COLO668 (cell line): ENCODE measurements around the gene GPC3.
"Not testable (repeated sequence)": the region's sequence is repeated elsewhere in the genome, so short reads cannot be mapped to it uniquely, and the experiment has no call there.

Source experiments
- DNase-seq: peaks from one replicate; lab custom pipeline; 2025; ENCODE audit not compliant: unreplicated experiment; lab: John Stamatoyannopoulos, UW

Gene GPC3

DNA sequence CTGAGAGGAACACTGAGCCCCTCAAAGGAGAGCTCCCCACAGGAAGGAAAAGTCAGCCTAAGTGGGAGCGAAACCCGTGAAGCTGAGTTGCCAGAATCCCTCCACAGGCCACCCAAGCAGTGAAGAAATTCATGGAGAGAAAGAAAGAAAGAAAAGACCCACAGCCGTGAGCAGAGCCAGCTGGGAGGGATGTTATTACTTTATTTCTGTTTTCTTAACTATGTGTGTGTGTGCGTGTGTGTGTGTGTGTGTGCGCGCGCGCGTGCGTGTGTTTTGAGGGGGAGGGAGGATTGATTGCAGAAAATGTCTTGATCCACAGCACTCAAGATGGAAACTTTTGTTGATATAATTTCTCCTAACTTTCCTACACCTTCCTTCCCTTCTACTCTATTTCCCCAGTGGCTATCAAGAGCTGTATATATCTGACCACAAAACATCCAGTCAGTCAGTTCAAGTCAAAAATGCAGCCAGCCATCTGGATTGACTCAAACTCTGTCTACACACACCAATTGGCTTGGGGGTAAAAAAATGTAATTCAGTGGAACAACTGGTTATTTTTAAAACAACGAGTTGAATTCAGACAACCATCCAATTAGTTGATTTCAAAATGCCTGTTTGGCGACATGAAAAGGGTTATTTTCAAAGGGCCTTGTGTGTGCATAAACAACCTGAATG, 13.8 kb upstream of the GPC3 start:
- DNase-seq, result no peak

DNA sequence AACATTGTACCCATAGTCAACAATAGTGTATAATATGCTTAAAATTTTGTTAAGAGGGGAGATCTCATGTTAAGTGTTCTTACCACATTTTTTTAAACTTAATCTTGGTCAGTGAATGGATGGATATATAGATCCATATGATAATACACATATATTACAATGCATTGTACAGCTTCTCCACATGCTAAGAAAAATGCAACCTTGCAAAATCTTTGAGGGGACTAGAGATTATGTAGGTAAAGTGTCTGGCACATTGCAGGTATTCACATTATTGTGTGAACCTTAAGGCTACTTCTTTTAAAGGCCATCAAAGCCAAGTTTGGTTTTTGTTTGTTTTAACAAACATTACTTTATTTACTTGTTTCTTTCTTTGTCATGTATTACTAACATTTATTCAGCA, 10.4 kb upstream of the GPC3 start:
- no peak for DNase-seq

DNA sequence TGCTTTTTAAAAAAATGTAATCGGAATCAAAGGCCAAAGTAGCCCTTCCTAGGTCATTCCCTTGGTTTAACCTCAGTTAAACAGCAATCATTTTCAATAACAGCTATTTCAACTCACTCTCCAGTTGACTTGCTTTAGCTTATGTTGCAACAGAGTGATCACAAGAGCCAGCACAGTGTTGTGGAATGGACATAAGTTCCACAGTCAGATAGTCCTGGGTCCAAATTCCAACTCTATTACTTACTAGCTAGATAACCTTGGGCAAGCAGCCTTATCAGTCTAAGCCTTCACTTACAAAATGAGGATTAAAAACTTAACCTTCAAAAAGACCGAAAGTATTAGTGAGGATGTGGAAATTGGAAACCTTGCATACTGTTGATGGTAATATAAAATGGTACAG, 9.2 kb upstream of the GPC3 start:
- no peak for DNase-seq

DNA sequence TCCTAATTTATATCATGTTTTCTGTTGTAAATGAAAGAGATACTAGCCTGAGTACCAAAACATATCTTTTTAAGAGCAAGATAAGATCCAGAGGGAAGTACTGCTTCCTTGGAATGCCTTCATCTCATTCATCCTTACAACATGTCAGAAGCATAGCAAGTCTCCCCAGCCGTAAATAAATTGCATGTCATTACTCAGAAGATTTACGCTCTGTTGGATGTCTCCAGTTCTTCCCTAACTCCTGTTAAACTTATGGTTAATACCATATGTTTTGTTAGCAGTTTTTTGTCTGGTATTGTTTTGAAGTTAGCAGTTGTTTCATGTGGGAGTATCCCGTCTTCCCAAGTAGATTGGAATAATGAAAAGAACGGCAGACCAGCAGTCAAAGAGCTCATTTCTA, 7.5 kb upstream of the GPC3 start:
- DNase-seq, result no peak

DNA sequence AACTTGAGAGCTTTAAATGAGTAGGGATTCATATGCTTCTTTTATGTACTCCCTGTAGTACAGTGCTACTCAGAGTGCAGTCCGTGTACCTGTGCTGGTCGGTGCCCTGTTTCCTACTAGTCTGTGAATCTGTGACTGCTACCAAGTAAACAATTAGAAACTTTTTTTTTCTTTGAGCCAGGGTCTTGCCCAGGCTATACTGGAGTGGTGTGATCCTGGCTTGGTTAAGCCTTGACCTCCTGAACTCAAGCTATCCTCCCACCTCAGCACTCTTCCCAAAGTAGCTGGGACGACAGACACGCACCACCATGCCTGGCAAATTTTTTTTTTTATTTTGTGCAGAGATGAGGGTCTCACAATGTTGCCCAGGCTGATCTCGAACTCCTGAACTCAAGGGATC, 6.4 kb upstream of the GPC3 start:
- no peak for DNase-seq

DNA sequence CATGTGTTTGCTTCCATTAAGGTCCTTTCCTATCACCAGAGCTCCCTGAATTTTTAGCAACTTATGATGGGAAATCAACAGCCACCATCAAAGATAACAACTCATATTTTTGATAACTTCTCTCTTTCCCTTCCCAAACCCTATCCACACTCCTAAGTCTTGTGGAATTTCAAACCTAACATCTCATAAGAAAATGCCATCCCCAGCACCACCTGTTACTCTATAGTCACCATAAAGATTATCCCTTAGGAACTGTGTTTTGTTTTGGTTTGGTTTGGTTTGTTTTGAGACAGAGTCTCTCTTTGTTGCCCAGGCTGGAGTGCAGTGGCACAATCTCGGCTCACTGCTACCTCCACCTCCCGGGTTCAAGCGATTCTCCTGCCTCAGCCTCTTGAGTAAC, 5.7 kb upstream of the GPC3 start:
- not testable (repeated sequence) for DNase-seq

DNA sequence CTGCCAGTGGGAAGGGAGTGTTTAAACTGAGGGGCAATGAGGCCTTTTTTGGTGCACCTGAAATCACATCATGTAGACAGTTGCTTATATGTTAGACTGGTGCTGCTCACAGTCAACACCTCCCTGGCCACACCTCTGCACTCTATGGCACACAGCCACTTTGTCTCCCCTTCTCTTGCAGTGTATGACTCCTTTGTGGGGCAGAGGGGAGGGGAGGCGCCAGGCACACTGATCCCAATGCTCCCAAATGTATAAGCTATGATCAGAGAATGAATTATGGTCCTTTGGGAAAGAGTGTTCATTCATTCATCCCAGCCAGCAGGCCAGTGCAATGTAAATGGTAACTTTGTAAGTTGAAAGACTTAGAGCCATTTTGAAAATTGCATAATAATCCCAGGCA, 4.6 kb upstream of the GPC3 start:
- DNase-seq, result no peak

DNA sequence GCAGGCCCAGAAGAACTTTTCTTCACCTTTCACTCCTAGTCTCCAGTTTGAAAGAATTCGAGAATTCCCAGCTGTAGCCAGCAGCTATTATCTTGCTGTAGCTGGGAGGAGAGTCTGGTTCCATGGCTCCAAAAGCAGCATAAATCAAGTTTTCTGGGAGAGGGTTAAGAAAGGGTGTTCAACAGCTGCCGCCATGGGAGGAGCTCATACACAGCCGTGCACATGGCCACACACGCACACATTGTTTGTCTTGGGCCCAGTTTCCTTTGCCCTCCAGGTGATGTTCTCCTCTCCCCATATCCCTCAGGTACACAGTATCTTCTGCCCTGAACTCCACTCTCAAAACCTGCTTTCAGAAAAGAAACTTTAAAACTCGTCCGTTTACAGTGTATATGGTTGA, 4.1 kb upstream of the GPC3 start:
- no peak for DNase-seq

DNA sequence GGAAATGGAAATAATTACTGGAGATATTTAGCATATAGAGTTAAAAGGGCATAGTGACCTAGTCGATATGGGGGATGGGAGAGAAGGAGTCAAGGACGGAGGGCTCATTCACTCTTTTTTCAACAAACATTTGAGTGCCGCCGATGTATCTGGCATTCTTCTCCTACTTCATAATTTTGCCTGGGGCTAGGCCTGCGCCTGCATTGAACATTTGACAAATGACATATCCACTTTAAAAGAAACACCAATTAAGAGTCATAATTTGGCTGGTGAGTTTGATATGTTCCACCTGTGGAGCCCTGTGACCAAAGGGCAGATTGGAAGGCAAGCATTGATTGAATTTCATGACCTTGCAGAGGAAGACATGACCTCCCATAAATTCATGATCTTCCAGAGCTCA, 2.6 kb upstream of the GPC3 start:
- no peak for DNase-seq

DNA sequence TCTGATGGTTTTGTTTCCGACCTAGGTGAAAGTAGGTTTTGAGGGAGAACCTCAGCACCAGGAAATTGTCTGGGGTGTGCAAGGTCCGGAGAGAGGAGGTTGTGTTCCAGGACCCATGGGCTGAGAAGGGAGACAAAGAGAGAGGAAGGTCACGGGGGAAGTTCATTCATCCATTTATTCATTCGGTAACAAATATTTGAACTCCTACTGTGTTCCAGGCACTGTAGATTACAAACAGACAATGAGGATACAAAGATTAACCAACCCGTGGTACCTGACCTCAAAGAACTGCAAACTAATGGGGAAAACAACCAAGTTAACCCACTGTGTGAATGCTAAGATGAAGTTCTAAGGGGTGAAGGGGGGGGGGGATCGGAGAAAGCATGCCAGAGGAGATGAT, 1.8 kb upstream of the GPC3 start:
- no peak for DNase-seq

DNA sequence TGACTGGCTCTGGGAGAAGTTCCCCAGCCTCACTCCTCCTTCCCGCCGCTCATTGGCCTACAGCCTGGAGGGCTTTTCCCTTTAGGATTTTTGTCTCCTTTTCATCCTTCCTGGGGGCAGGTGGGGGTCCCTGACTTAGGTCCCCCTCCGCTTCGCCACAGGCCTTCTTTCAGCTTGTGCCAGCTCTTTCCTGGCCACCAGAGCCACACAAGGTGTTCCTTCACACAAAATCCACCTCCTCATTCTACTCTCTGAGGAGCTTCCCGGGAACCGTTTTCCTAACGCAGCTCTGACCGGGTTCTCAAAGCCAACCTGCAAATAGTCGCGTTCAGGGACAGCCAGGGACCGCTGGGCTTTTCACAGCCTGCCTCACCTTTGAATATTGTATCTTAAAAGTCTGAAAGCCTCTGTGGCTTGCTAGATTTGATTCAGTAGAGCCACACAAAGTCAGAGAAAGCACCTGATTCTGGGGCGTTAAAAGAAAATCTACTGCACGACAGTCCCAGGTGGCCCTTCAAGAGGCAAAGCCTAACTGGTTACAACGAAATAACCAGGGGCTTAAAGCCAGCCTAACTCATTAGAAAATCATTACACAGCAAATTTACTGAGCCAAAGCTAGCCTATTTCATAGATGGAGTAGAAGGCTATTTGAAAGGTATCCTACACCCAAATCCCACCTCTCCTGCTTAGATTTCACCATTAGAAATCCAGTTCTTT, 731 bp upstream of the GPC3 start:
- DNase-seq, result no peak

DNA sequence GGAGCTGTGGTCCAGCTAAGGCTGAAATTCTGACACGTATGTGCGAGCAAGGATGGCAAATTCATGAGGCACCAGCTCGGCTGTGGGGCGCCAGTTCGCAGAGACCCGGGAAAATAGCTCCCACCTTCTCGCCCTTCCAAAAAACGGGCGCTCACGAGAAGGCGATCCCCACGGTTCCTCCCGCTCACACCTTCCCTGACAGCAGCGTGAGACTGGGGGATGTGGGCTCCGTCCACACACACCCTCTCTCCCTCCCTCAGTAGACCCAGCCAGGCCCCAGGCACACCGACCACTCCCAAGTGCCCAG, 584 bp downstream of the GPC3 start:
- DNase-seq, result no peak

DNA sequence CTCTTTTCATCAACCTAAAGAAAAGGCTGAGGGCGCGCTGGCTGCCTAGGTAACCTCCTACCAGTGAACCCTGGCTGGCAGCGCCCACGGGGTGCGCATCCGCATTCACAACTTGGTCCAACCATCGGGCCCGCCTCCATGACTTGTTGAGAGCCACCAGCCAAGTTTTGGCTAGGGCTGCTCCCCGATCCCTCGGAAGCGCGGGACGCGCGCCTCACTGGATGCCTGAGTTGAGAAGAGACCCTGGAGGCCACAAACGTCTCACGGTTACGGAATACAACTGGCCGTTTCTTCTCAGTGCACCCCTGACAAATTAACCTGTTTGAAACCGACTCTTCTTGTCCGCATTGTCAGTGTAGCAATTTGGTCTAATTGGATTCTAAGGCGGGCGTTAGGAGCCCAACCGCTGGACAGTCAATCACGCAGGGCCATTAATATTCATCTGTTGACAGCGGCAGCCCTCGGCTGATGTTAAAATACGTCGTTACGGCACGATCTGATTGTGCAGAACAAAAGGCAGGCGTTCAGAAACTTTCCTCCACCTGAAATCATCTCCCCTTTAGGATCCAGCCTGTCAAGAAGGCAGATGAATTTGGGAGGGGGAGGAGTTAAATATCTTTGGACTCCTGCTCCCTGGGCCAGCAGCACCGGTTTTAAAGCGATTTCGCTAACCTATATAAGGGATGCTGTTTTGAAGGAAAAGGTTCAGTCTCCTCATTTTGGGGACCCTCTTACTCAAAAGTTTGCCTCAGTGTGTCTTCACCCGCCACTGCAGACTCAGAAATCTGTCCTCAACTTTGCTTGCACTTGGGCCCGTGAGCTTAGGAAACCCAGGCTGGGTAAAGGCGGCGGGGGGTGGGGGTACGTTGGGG, 1.2 kb downstream of the GPC3 start:
- no peak for DNase-seq

DNA sequence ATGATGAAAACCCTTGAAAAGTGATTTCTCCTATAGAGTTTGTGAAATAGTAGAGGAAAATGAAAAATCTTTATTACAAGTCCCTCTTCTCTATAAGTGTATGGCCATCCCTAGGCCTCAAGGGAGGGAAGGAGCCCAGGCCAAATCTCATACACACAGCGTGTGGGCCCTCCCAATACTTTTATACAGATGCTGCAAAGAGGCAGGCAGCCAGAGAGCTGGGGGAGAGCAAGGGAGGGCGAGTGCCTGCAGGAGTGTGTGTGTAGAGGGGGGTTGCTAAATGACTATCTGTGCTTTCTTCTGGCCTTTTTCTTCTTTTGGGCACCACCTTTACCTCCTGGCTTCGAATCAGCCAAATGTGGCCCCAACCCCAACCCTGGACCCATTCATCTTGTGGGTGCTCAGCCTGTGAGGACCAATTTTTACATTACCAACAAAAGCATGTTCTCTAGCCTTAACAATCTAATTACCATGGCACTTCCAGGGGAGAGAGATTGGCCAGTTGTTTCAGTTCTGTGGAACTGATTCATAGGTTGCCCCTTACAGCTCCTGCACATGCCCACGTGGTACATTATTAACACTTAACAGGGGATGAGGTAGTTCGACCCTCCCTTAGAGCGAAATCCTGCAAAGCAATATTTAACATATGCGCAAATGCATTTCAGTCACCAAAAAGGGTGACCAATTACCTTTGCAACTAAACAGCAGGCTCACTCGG, 2.0 kb downstream of the GPC3 start:
- no peak for DNase-seq

DNA sequence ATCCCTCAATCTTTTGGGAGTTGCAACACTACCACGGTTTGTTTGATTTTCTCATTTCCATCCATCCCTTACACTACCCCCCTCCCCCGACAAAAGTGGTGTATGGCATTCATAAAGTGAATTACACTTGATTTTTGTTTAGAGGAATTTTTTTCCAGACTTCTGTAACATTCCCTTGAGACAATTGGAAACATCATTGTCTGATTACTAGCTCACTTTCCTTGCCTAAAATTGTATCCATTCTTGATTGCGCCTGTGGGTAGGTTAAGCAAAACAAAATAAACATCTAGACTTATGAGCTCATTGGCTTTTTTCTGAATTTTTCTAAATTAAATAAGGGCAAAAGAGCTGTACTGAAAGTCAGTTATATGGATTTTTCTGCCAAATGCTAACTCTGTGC, 3.5 kb downstream of the GPC3 start:
- DNase-seq, result no peak

DNA sequence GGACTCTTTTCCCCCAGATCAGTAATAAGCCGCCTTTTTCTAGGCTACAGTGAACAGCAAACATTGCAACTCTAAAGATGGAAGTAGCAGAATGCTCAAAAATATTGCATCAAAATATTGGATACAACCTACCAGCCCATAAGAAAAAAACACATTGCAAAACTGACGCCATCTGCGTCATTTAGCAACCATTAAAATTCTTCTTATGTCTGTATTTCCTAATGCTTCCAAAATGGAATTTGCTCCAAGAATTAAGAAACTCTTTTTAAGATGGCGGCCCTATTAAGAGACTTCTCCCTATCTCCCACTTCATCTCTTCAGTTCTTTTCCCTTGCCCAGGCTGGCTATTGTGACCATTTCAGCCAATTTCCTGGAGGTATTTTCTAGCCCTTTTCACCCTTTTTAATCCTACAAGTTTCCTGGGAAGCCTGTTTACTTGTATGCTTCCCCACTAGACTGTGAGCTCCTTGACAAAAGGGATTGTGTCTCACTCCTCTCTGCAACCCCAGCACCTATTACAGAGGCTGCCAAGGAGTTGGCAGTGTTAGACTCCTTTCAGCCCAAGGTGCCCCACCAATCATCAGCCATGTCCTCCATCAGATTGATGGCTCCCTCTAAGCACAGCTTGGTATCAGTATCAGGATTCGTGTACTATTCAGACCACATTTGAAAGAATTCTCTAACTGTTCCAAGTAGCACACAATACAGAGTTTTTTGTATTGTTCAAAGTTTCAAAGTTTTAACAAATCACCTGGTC, 4.4 kb downstream of the GPC3 start:
- DNase-seq, result no peak

DNA sequence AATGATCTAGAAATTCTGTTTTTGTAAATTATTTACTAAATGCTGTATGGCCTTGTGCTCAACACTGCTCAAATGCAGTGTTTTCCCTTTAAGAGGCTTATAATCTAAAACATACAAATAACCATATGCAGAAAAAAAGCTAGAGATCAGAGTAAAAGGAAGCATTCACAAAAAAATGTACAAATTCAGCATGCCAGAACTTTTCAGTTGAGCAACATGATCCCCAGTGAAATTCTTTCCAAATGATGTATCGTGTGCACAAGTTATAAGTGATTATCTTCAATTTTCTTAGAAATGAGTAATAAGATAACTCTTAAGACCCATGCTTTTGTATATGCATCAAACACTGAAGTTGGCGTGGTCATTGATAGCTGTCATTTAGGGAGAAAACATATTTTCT, 5.0 kb downstream of the GPC3 start:
- no peak for DNase-seq

DNA sequence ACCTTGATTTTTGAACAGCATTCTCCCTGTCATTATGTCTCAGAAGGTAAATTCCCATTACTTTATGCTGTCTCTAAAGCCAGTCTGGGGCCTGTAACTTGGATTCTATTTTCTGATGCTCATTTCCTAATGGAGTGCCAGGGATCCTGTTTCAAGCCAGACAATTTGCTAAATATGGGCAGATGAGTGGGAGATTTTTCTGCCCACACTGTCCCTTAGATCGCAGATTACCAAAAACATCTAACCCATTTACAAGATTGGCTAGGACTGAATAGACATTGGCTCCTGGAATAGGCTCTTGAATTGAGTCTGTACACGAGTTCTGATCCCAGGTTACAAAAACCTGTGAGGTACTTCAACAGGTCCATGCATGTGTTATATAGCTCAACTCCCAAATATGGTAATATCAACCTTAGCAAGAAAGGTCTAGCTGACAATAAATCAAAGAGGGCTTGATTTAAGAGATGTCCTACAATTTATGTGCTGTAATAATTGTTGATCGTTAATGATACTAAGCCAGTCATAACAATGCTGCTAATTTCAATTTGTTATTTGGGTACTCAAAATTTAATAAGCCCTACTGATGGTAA, 5.7 kb downstream of the GPC3 start:
- DNase-seq, result no peak

DNA sequence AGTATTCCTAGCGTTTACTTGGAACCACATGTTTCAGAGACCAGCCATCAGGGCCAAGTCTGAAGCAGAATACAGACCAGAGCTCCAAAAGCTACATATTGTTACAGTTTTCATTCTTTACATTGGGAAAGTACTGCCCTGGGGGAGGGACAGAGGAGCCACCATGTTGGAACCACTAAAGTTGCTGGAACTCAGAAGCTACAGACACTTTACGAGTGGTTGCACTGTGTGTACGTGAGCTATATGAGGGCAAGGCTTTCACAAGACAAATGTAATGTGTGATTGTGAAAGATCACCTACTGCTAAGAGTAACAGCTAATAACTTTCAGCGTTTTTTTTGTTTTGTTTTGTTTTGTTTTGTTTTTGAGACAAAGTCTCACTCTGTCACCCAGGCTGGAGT, 11.7 kb downstream of the GPC3 start:
- DNase-seq, result no peak

DNA sequence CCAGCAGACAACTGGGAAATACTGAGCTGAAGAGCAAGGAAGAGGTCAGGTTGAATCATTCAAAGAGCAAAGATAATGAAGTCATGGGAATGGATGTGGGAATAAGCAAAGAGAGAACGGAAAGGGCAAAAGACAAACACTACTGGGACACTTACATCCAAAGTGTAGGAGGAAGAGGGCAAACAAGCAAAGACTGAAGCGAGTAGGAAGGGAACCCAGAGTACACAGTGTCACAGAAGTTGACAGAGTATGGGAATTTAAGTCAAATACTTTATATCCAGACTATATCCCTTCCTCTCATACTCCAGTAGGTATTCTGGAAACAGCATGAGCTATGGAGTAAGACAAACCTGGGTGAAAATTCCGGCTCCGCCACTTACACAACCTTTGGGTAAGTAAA, 12.5 kb downstream of the GPC3 start:
- DNase-seq, result no peak

DNA sequence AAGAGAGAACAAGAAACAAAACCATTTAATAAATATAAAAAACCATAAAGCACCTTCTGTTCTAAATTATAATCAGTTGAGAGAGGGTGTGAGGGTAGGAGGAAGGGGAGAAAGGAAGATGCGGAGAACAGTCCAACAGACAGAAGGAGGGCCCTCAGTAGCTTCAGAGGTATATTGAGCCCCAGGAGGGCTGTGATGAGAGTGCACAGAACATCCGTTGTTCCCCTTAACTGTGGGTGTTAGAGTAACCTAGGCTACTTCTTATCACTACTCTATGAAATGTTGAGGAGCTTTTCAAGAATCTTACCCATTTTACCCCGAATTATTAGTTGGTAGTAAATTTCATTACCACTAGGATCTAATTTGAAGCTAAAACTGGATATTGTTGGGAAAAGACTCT, 13.8 kb downstream of the GPC3 start:
- DNase-seq, result no peak
